ENCODE results near the gene MPP2. TPM values are rescaled to one million over a fixed set of nuclear protein-coding genes. Genes with fewer than 3 reads are reported as not detected.

MPP2 gene
- total and polyA plus RNA-seq, 2 of the 13 experiments (the other 11 are each of a cell fraction or from before 2014, with no cell fraction given), result 0.20 to 1.7 TPM

- TF ChIP-seq, protein P1, sequence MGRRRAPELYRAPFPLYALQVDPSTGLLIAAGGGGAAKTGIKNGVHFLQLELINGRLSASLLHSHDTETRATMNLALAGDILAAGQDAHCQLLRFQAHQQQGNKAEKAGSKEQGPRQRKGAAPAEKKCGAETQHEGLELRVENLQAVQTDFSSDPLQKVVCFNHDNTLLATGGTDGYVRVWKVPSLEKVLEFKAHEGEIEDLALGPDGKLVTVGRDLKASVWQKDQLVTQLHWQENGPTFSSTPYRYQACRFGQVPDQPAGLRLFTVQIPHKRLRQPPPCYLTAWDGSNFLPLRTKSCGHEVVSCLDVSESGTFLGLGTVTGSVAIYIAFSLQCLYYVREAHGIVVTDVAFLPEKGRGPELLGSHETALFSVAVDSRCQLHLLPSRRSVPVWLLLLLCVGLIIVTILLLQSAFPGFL (CRISPR knock-in tag; IDR thresholded peaks at IDR 0.05), result no peak
- TF ChIP-seq XRCC5 (optimal IDR thresholded peaks at IDR 0.05; ENCODE audit: low read length) (peak; percentile 98), MATR3 (CRISPR knock-in tag; IDR thresholded peaks at IDR 0.05) (no peak), ZNF841 (CRISPR knock-in tag; IDR thresholded peaks at IDR 0.05; ENCODE audit: borderline replicate concordance) (no peak), ZKSCAN8 (CRISPR knock-in tag; IDR thresholded peaks at IDR 0.05; ENCODE audit: borderline replicate concordance) (peak; percentile 29; the same call in 1 of the 2 replicates), REPIN1 (CRISPR knock-in tag; IDR thresholded peaks at IDR 0.05; ENCODE audit: borderline replicate concordance, low read depth) (peak; percentile 30; the same call in 1 of the 2 replicates), ZNF335 (CRISPR knock-in tag; IDR thresholded peaks at IDR 0.05) (0 out of 2 replicates have a peak, but pooled peaks have one; percentile 48), KMT2B (CRISPR knock-in tag; IDR thresholded peaks at IDR 0.05) (peak; percentile 45; the same call in 1 of the 2 replicates), STAG1 (CRISPR knock-in tag; IDR thresholded peaks at IDR 0.05) (peak; percentile 96), SP4 (CRISPR knock-in tag; IDR thresholded peaks at IDR 0.05) (peak; percentile 51; the same call in 1 of the 2 replicates), TEAD3 (CRISPR knock-in tag; optimal IDR thresholded peaks at IDR 0.05; ENCODE audit: borderline replicate concordance) (peak; percentile 69), ZBTB7B (CRISPR knock-in tag; IDR thresholded peaks at IDR 0.05) (0 out of 2 replicates have a peak, but pooled peaks have one; percentile 8), SPEN (CRISPR knock-in tag; IDR thresholded peaks at IDR 0.05; ENCODE audit: low read depth) (0 out of 2 replicates have a peak, but pooled peaks have one; percentile 44), PRDM15 (CRISPR knock-in tag; IDR thresholded peaks at IDR 0.05) (peak; percentile 36; the same call in 1 of the 2 replicates)
- TF ChIP-seq, protein P2, sequence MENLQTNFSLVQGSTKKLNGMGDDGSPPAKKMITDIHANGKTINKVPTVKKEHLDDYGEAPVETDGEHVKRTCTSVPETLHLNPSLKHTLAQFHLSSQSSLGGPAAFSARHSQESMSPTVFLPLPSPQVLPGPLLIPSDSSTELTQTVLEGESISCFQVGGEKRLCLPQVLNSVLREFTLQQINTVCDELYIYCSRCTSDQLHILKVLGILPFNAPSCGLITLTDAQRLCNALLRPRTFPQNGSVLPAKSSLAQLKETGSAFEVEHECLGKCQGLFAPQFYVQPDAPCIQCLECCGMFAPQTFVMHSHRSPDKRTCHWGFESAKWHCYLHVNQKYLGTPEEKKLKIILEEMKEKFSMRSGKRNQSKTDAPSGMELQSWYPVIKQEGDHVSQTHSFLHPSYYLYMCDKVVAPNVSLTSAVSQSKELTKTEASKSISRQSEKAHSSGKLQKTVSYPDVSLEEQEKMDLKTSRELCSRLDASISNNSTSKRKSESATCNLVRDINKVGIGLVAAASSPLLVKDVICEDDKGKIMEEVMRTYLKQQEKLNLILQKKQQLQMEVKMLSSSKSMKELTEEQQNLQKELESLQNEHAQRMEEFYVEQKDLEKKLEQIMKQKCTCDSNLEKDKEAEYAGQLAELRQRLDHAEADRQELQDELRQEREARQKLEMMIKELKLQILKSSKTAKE (CRISPR knock-in tag; IDR thresholded peaks at IDR 0.05; ENCODE audit: borderline replicate concordance), result no peak
These were observed 61.1 kb downstream of the MPP2 start (continued) for GRCh38 chr17:43846221-43846712.

All from HepG2 (cell line).